HTERT RPE-1 (cell line): ENCODE measurements around the gene GALC.
"Not testable (repeated sequence)": the region's sequence is repeated elsewhere in the genome, so short reads cannot be mapped to it uniquely, and the experiment has no call there.

Source experiments
- in situ Hi-C: fragments of 300-500 bp; cut with MboI; formaldehyde crosslinking; loops from 4 replicates; pipeline ENCODE4 v1.14.3; 2020; ENCODE audit warnings: low sequenced_read_pairs

The GALC gene

DNA sequence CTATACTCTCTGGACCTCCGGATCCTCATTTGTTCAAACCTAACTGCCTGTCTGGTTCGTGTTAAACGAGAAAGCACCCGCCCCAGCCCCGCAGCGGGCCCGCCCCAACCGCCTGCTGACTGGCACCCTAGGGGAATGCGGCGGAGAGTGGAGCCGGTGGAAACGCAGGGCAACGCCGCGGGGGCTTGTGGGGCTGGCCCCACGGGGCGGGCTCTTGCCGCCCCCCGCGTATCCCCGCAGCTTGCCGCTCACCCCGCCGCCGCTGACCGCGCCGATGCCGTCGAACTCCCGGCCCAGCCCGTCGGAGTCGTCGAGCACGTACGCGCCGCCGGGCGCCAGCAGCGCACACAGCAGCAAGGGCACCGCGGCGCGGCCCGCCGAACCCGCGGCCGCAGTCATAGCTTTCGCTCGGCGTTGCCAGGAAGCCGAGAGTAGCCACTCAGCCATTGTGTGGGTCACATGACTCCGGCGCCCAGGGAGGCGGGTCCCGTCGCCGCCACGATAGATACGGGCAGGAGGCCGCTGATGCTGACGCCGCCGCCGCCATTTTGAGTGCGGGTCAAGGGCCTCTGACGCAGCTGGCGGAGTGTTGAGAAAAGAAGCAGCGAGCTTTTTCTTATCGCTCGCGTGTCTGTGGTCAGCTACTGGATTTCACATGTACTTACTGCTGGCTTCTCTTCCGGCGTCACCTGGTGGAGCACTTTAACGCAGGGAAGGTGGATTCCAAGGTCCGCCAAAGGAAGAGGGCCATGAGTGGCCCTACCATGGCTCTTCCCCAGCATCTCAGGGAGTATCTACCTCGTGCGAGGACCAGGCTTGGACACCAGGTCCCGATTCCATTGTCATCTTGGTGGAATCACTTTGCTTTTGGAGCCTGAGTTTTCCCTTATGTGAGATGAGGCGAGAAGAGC lies at the start of gene GALC:
Gene GALC, minus strand, starts transcription at position 465 of the 911 bp plus-strand sequence. Its CDS starts 18 bp downstream, at position 447.
- in situ Hi-C loops = no loop called here

DNA sequence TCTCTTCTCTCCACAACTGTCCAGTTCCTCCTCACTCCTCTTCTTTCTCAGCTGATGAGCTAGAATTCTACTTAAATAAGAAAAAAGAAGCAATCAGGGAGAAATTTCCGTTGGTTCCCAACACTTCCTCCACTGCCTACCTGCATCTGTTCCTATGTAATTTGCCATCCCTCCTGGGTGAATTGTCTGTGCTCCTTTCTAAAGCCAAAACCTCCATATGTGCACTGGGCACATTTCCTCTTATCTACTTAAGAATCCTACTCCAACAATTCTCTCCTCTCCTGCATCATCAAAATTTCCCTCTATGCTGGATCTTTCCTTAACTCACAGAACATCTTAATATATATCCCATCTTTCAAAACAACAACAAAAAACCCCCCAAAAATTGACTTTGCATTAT lies 47.2 kb upstream of the GALC start:
- in situ Hi-C loops = no loop called here

- in situ Hi-C loops = no loop called here
These were observed 46.2 kb upstream of the GALC start for GRCh38 chr14:88039197-88039596.

DNA sequence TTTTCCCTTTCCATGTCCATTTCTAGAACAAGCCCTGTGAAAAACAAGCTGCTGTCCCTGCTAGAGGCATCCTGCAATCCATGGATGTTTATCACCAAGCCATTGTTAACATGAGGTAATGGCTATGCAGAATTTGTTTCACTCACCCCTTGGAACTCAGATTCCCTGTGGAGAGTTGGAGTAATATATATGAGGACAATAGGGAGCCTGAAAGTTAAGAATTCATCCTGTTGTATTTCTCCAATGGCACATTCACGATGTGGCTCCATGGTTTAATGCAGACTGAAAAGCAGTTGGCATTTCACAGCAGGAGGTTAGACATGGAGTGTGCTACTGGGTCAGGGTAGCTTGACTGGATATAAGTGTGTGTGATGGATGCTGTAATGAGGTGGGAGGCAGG lies 44.3 kb upstream of the GALC start:
- in situ Hi-C loops = no loop called here

GRCh38 chr14:88036422-88036821 lies 43.4 kb upstream of the GALC start:
- in situ Hi-C loops = no loop called here

GRCh38 chr14:88034076-88034475 lies 41.1 kb upstream of the GALC start:
- in situ Hi-C loops = no loop called here

DNA sequence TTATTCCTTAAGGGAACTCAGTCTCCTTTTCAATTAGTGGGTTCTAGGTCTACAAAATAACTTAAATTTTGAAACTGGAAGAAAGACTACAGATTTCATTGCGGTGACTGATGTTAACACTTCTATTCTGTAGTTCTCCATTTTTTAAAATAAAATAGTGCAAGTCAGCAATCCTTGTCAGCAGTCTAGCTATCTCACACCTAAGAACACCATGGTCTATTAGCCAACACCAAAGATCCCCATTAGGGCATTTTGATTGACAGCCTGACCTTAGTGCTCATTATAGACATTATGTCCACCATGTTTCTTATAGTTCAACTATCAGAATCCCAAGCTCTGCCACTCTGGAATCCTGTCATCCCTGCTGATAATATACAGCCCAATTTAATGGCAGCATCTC lies 39.4 kb upstream of the GALC start:
- in situ Hi-C loops = no loop called here

DNA sequence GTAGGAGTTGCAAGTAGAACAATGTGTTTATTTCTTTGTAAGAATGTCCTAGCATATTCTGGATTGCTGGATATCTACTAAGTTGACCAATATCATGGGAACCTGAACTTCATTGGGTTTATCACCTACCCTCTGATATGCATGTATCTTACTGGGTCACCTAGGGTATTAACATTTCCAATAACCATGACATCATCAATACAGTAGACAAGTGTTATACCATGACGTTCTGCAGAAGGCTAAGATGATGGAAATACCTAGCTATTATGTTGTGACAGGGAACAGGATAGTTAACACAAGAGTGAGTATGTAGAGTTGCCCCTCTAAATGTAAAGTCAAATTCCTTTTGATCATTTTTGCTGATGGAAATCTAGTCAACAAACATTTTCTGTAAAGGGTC lies 37.9 kb upstream of the GALC start:
- in situ Hi-C loops = no loop called here

DNA sequence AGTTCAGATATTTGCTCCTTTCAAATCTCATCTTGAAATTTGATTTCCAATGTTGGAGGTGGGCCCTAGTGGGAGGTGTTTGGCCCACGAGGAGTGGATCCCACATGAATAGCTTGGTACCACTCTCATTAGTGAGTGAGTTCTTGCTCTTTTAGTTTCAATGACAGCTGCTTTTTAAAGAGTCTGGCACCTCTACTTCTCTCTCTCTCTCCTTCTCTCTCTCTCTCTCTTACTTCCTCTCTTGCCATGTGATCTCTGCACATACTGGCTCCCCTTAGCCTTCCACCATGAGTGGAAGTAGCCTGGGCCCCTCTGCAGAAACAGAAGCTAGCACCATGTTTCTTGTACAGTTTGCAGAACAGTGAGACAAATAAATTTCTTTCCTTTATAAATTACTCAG lies 37.1 kb upstream of the GALC start:
- in situ Hi-C loops = no loop called here

DNA sequence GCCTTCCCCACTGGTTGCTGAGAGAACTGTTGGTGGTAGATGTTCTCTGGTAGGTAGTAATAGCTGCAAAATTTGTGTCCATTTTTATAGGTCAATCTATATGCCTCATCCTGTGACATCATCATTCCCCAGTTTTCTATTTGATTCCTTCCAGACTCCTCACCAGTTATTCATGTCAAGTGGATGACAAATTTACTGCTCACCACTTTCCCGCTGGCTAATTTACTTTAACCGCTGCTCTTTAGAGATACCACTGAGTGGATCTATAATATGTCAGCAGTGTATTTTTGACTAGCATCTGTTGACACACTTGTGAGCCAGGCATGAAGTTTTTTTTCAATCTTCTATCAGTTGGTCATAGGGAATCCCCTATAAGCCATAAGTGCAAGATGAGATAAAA lies 36.5 kb upstream of the GALC start:
- in situ Hi-C loops = no loop called here

DNA sequence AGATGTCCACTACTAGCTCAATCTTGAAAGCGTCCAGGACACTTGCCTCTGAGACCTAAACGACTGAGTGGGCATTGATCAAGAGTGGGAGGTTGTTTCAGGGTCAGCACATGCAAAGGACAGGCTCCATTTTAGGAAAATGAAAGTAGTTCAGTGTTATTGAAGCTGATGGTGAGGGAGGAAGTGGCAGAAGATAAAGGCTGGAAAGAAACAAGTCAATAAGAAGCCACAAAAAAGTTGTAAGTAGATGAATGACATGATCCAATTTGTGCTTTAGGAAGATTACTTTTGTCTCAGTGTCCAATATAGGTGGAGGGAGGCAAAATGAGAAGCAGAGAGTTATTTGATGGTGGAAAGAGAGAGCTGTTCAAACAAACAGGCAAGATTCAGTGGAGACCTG lies 33.9 kb upstream of the GALC start:
- in situ Hi-C loops = no loop called here

GRCh38 chr14:88025313-88025712 lies 32.3 kb upstream of the GALC start:
- in situ Hi-C loops = no loop called here

DNA sequence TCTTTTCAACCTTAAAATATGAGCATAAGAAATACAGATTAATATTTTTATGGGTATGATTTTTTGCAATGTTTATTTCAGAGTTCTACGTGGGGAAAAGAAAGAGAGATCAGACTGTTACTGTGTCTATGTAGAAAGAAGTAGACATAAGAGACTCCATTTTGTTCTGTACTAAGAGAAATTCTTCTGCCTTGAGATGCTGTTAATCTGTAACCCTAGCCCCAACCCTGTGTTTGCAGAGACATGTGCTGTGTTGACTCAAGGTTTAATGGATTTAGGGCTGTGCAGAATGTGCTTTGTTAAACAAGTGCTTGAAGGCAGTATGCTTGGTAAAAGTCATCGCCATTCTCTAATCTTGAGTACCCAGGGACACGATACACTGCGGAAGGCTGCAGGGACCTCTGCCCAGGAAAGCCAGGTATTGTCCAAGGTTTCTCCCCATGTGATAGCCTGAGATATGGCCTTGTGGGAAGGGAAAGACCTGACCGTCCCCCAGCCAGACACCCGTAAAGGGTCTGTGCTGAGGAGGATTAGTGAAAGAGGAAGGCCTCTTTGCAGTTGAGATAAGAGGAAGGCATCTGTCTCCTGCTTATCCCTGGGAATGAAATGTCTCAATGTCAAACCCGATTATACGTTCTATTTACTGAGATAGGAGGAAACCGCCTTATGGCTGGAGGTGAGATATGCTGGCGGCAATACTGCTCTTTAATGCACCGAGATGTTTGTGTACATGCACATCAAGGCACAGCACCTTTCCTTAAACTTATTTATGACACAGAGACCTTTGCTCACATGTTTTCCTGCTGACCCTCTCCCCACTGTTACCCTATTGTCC lies 31.5 kb upstream of the GALC start:
- in situ Hi-C loops = not testable (repeated sequence)

GRCh38 chr14:88023658-88024187 lies 30.7 kb upstream of the GALC start:
- in situ Hi-C loops = no loop called here

GRCh38 chr14:88017535-88017934 lies 24.6 kb upstream of the GALC start:
- in situ Hi-C loops = no loop called here

- in situ Hi-C loops = no loop called here
These were observed 23.8 kb upstream of the GALC start for GRCh38 chr14:88016768-88017167.

DNA sequence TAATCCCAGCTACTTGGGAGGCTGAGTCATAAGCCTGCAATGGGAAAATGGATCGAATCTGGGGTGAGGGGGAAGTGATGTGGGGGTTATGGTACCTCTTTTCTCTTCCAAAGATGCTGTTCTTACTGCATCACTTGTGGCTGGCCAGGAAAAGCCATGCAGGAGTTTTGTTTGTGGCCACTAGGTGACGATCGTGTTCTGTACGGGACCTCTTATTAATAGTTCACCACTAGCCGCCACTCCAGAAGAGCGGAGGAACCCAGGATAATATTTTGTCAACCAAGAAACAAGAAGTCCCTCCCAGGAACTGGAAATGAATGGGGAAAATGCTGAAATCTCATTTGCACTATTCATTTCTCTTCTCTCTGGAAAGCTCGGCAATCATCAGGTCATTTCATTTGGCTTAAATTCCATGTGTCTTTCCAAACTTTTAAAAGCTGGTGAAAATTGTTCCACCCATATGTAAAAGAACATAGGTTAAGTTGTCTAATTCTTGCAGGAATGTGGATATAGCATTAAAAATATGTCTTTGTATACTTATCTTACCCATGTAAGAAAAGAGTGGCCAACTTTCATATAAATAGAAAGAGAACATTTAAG lies 20.9 kb upstream of the GALC start:
- in situ Hi-C loops = no loop called here

DNA sequence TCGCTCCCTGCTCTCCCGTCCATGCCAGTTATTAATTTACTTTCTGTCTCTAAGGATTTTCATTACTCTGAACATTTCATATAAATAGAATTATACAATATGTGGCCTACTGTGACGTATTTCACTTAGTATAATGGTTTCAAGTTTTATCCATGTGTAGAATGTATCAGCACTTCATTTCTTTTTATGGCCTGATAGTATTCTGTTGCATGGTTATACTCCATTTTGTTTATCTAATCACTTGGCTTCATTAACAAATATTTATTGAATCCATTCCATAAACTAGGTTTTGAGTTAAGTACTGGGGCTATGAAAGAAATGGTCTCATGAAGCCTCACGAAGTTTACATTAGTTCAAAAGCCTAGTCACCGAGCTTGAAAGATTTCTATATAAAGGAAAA lies 19.5 kb upstream of the GALC start:
- in situ Hi-C loops = no loop called here

DNA sequence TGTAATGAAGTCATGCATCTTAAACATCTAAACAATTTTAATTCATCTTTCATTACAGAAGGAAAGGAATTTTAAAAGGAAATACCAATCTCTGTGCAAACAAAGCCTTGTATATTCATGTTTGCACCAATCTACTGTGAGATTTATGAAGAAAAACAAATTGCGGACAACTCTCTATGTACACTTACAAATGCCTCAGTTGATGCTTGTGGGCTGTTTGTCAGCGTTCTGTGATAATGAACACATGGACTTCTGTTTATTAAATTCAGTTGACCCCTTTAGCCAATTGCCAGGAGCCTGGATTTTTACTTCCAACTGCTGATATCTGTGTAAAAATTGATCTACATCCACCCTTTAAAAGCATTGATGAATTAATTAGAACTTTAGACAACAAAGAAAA lies 17.3 kb upstream of the GALC start:
- in situ Hi-C loops = no loop called here

- in situ Hi-C loops = no loop called here
These were observed 16.5 kb upstream of the GALC start for GRCh38 chr14:88009486-88009885.

GRCh38 chr14:88008039-88008742 lies 15.2 kb upstream of the GALC start:
- in situ Hi-C loops = no loop called here
